KOPT-K1 (cell line): Measurements from ENCODE around the gene C1orf167.

Experiments
- H3K27ac ChIP-seq: fragments of 200-600 bp; sonication (generic); 2 replicates; pipeline ENCODE4 v1.5.1; 2016; ENCODE audit warnings: antibody characterized with exemption, mild to moderate bottlenecking, low read depth, low read length; ENCODE audit not compliant: poor library complexity, severe bottlenecking
- H3K36me3 ChIP-seq: fragments of 200-600 bp; sonication (generic); 2 replicates; pipeline ENCODE4 v1.5.1; 2017; ENCODE audit warnings: antibody characterized with exemption, mild to moderate bottlenecking, low read length, moderate library complexity; ENCODE audit not compliant: insufficient read depth
- H3K9me3 ChIP-seq: fragments of 200-600 bp; sonication (generic); 2 replicates; pipeline ENCODE4 v1.5.1; 2017; ENCODE audit warnings: antibody characterized with exemption, low read length, mild to moderate bottlenecking; ENCODE audit not compliant: insufficient read depth, poor library complexity, severe bottlenecking

Gene C1orf167

DNA sequence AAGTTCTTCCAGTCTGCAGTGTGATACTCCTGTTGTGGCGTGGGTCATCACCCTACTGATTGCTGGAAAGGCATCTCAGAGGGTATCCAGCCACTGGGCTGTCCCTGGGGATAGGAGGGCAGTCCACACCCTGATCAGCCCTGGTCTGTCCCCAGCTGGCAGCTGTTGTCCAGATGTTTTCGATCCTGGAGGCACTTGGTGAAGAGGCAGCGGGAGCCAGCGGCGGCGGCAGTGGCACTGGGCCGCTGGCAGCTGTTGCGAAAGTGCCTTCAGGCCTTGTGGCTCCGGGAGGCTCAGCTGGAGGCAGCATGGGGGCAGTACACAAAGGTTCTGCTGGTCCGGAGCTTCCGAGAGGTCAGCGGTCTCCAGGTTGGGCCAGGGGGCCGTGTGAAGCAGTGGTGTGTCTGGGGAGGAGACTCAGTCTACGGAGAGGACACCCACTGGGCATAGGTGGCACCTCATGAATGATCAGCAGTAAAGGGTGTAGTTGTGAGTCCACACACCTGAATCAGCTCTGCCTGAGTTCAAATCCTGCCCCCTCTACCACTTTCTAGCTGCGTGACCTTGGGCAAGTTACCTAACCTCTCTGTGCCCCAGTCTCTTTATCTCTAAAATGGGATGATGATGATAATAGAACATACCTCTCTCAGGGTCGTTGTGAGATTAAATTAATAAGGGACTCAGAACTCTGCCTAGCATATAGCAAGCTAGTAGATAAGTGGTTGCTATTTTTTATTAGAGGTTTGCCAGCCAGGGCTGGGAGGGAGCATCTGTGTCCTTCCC is 6.1 kb downstream of the C1orf167 start:
- no peaks in the 10 kb centered on the region for H3K9me3 ChIP-seq
- H3K27ac ChIP-seq = no peak overlapping the region
- H3K36me3 ChIP-seq = no peaks in the 10 kb centered on the region

DNA sequence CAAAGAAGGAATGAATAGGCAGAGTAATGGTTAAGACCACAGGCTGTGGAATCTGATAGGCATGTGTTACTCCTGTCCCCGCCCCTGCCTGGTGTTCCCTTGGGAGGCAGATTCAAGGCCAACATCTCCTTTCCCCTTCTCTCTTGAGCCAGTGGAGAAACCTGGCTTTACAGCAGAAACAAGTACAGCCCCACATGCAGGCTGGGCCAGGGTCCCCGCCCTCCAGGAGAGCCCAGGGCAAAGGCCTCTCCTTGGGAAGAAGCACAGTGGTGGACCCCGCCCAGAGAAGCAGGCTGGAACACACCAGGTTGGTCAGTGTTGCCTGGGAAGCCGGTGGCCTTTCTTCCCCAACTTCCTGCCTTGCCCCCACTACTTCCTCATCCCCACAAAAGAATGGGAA is 6.8 kb downstream of the C1orf167 start:
- no peak overlapping the region for H3K27ac ChIP-seq
- no peaks in the 10 kb centered on the region for H3K9me3 ChIP-seq
- no peaks in the 10 kb centered on the region for H3K36me3 ChIP-seq

DNA sequence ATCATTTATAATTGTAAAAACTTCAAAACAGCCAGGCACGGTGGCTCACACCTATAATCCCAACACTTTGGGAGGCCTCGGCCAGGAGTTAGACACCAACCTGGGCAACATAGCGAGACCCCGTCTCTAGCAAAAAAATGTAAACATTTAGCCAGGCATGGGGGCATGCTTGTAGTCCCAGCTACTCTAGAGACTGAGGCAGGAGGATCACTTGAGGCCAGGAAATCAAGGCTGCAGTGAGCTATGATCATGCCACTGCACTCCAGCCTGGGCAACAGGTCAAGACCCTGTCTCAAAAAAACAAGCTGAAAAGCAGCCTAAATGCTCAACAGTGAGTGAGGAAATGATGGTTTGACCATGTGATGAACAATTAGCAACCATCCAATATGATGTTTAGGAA is 7.3 kb downstream of the C1orf167 start:
- Histone ChIP-seq H3K27ac (no peak overlapping the region), H3K36me3 (no peaks in the 10 kb centered on the region), H3K9me3 (no peaks in the 10 kb centered on the region)

DNA sequence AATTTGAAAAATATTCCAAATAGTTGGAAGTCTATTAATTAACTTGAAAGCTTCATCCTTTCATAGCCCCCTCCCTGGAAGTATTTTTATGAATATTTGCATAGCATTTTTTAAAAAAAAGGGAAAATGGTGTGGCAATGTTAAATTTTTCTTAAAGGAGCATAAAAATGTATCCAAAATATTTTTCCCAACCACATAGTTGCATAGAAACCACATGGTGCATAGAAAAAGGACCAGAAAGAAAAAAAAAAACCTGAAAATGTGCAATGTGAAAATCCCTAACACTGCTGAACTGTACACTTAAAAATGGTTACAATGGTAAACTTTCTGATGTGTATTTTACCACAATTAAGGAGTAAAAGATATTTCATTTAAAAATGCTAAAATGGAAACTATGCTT is 8.0 kb downstream of the C1orf167 start:
- Histone ChIP-seq H3K27ac (no peak overlapping the region), H3K36me3 (no peaks in the 10 kb centered on the region), H3K9me3 (no peaks in the 10 kb centered on the region)

DNA sequence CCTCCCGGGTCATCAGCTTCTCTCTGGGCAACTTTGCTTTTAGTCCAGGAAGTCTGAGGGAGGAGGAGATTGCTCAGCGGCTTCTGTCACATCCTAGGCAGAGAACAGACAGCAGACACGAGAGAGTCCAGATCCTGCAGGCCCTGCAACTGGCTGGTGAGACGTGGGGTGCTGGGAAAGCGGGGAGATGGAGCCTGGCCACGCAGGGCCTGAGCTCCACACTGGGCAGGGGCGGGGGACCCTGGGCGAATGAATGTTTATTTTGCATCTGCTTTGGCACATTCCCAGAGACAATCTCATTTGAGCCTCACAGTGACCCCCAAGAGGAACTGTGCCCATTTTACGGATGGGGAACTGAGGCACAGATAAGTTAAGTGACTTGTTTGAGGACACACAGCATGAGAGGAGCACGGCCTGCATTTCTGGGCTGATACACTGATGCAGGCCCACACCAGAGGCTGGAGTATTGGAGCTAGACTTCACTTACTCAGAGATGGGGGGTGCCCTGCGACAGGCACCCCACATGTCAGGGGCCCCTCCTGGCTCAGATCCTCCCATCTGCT is 9.6 kb downstream of the C1orf167 start:
- Histone ChIP-seq H3K36me3 (no peaks in the 10 kb centered on the region), H3K27ac (no peak overlapping the region), H3K9me3 (no peaks in the 10 kb centered on the region)

DNA sequence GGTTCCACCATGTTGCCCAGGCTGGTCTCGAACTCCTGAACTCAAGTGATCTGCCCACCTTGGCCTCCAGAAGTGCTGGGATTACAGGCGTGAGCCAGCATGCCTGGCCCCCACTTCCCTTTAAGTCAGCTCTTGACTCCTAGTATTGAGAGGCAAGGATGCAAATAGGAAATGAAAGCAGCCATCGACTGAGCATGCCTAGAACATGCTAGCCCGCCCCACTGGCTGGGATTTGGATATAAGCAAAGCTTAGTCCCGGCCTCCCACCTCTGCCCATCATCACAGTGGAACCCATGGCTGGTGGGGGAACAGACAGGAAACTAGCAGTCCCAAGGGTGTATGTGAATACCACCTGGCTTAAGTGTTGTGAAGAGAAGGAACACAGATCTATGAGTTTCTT is 10.5 kb downstream of the C1orf167 start:
- Histone ChIP-seq H3K36me3 (no peaks in the 10 kb centered on the region), H3K27ac (no peak overlapping the region), H3K9me3 (no peaks in the 10 kb centered on the region)

DNA sequence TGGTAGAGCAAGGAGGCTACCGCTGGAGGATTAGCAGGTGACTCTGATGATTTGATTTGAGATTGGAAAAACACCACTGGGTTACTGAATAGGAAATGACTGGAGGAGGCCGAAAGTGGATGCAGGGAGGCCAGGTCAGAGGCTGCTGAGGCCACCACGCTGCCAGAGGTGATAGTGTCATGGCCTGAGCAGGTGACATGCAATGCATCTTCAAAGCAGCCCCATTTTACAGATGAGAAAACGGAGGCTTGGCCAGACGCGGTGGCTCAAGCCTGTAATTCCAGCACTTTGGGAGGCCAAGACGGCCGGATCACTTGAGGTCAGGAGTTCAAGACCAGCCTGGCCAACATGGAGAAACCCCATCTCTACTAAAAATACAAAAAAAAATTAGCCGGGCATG is 12.8 kb downstream of the C1orf167 start:
- Histone ChIP-seq H3K9me3 (no peaks in the 10 kb centered on the region), H3K27ac (no peak overlapping the region), H3K36me3 (no peaks in the 10 kb centered on the region)

DNA sequence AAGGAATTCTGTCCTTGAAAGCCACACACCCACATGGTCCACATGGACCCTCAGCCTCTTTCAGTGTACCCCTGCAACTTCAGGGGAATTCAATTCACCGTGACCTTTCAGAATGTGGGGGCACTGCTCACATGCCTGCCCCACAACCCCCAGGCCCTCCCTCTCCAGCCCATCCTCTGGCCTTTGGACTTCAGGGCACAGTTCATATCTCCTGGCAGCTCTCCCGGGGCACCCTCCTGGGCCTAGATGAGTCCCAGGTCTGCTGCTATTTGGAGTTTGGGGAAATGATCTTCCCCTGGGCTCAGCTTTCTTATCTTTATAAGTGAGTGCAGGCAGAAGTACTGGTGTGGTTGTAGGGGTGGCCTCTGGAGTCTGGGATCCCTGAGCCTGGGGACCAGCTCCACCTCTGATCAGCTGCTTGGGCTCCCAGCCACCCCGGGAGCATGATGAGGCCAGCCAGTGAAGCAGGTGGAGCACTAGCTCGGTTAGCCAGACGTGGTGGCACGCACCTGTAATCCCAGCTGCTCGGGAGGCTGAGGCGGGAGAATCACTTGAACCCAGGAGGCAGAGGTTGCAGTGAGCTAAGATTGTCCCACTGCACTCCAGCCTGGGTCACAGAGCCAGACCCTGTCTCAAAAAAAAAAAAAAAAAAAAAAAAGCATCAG is 15.8 kb downstream of the C1orf167 start:
- Histone ChIP-seq H3K36me3 (no peaks in the 10 kb centered on the region), H3K9me3 (no peaks in the 10 kb centered on the region), H3K27ac (no peak overlapping the region)

DNA sequence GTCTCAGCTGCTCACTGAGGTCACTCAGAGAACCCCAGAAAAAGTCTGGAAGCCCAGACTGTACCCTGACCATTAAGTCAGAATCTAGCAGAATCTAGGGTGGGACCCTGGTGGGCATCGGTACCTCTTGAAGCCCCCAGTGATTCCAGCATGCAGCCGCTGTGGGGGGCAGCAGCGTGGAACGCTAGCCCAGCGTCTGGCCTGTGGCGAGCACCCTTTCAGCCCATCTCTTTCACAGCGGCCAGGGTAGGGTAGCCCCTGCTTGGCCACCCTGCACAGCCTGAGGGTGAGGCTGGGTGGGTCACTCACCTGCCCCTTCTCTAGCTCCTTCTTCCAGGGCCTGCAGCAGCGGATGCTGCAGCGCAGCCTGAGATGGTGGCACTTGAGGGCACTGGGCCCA is 16.3 kb downstream of the C1orf167 start:
- Histone ChIP-seq H3K27ac (no peak overlapping the region), H3K36me3 (no peaks in the 10 kb centered on the region), H3K9me3 (no peaks in the 10 kb centered on the region)

DNA sequence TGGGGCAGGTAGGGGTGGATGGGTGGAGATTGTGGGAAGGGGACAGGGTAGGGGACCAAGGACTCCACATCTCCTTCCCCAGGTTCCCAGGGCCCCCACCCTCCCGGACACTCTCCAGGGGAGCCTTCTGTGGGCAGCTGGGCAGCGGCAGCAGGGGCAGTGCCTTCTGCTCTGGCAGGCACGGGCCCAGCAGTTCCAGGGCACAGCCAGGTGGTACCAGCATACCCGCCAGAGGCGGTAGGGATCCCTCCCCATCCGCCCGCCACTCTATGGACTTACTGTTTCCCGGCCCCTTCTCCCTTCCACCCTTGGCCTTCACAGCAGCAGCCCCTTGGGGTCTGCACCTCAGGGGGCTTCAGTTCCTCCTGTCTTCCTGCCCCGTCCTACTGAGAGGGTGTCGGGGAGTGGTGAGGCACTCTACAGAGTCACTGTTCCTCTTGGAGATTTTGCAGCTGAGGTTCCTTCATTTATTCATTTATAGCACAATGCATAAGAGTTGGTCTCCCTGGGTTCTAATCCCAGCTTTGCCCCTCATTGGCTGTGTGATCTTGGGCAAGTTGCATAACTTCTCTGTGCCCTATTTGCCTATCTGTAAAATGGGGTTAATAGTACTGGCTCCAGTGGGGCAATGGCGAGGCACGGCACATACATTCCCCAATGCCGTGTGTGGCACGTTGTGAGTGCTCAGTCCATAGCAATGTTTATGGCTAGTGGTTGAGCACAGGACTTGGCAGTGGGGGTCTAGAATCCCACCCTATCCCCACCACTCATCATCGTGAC is 17.0 kb downstream of the C1orf167 start:
- Histone ChIP-seq H3K27ac (no peak overlapping the region), H3K36me3 (no peaks in the 10 kb centered on the region)

DNA sequence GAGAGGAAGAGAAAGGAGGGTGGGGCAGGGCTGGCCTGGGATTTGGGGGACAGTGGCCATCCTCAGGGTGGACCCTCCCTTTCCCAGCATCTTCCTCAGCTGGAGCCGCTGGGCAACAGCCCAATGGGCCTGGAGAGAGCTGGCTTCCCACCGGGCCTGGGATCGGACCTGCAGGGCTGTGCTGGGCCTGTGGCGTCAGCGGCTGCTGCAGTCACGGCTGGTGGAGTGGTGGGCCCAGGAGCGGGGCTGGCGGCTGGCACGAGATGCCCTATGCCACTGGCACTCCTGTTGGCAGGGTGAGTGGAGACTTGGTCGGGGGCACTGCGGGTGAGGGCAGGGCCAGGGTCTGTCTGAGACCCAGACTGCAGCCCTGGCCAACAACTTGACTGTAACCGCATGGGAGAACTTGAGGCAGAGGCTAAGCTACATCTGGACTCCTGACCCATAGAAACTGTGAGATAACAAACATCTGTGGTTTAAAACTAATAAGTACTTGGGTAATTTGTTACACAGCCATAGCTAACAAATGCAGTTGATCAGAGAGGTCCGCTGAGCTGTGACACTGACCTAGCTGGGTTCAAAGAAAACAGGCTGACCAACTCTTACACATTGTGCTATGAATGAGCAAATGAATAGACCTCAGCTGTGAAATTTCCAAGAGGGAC is 17.9 kb downstream of the C1orf167 start:
- Histone ChIP-seq H3K27ac (no peak overlapping the region), H3K36me3 (no peaks in the 10 kb centered on the region), H3K9me3 (no peaks in the 10 kb centered on the region)

More for the DNA sequence above, 17.0 kb downstream of the C1orf167 start:
- no peaks in the 10 kb centered on the region for H3K9me3 ChIP-seq

DNA sequence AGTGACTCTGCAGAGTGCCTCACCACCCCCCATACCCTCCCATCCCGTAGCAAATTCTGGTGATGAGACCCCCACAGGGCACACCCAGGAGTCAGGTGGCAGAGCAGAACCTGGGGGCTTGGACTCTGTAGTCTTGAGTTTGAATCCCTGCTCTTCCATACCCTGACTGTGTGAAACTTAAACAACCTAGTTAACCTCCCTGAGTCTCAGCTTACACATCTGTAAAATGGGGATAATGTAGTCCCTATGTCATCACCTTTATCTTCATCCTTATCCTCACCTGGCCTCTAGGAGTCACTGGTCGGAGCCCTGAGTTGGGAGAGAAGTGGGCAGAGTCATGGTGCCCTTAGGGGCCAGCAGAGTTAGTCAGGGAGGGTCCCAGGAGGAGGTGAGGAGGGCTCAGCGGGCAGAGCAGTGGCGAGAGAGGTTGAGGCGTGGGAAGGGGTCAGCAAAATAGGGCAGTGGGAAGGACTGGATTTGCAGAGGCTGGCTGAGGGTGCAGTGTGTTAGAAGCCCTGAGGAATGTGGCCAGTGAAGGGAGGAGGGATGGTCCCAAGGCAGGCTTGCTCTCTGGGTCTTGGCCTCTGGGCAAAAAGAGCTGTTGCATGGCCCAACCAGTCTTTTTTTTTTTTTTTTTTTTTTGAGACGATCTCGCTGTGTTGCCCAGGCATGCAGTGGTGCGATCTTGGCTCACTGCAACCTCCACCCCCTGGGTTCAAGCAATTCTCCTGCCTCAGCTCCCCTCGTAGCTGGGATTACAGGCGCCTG is 18.6 kb downstream of the C1orf167 start:
- H3K27ac ChIP-seq = no peak overlapping the region

DNA sequence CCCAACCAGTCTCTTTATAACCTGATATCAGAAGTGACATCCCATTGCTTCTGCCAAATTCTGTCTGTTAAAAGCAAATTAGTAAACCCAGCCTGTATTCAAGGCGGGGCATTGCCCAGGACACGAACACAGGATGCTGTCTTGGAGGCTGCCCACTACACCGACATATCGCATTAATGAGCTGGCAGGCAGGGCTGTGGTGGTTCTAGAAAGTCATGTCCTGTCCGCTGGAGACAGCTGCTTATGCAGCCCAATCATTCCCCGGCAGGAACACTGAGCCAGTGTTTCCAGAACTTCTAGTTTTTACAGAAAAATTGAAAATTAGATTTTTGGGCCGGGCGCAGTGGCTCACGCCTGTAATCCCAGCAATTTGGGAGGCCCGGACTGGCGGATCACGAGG is 19.3 kb downstream of the C1orf167 start:
- no peaks in the 10 kb centered on the region for H3K36me3 ChIP-seq
- no peaks in the 10 kb centered on the region for H3K9me3 ChIP-seq
- H3K27ac ChIP-seq = no peak overlapping the region

More for the DNA sequence above, 18.6 kb downstream of the C1orf167 start:
- no peaks in the 10 kb centered on the region for H3K9me3 ChIP-seq
- H3K36me3 ChIP-seq = no peaks in the 10 kb centered on the region

DNA sequence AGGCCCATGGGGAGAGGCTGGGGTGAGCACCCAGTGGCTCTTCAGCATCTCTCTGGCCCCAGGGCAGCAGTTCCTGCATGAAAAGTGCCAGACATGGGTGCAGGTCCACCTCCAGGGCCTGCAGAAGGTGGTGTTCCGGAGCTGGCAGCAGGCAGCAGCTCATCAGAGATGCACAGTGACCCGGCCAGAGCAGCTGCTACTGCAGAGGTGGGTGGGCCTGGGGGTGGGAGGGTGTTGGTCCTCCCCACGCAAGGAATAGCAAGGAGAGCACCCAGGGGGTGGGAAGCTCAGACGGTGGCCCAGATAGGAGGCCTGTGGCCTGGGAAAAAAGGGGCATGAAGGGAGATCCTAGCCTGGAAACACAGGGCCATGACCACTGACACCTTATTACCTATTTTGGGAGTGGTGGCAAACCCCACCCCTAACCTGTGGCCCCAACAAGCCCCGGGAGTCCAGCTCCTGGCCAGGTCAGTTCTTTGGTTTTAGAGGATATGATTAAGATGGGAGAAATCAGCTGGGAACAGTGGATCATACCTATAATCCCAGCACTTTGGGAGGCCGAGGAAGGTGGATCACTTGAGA is 20.2 kb downstream of the C1orf167 start:
- H3K27ac ChIP-seq = no peak overlapping the region
- H3K9me3 ChIP-seq = no peaks in the 10 kb centered on the region
- no peaks in the 10 kb centered on the region for H3K36me3 ChIP-seq
